HG03378 (cell line): ENCODE data around the gene FUCA1.
"Not testable (repeated sequence)": the region's sequence is repeated elsewhere in the genome, so short reads cannot be mapped to it uniquely, and the experiment has no call there.

ENCODE experiments used
- ATAC-seq: cut with Tn5 transposase; IDR thresholded peaks from one replicate; pipeline ENCODE4 v1.9.1; 2021; ENCODE audit warnings: mild to moderate bottlenecking, moderate library complexity; ENCODE audit not compliant: unreplicated experiment

The FUCA1 gene

DNA sequence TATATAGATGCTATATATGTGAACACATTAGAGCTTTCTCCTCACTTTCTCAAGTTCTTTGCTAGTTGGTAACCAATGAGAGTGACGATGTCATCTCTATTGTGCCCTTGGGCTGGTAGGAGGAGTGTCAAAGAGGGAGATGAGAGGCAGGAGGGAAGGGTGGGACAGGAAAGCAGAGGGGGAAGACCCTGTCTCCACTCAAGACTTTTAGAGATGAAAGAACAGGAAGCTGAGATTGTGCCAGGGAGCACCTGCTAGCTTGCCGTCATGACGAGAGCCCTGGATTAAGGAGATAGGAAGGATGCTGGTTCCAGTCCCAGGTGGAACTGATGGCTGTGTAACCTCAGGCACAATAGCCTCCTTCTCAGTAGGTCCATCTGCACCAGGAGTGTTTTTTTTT lies 28.4 kb upstream of the FUCA1 start:
- ATAC-seq = no peak

DNA sequence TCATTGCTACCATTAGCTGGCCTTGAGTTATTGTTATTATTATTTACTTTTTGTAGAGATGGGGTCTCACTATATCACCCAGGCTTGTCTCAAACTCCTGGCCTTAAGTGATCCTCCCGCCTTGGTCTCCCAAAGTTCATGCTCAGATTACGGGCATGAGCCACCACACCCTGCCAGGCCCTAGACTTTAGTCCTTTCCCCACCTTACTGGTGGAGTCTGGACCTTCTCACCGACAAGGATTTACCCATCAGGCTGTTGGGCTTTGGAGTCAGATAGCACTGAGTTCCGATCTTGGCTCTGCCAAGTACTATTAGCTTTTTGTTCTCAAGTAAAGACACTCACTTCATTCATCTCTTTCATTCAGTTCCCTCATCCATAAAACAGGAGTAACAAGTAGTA lies 27.9 kb upstream of the FUCA1 start:
- ATAC-seq = no peak

DNA sequence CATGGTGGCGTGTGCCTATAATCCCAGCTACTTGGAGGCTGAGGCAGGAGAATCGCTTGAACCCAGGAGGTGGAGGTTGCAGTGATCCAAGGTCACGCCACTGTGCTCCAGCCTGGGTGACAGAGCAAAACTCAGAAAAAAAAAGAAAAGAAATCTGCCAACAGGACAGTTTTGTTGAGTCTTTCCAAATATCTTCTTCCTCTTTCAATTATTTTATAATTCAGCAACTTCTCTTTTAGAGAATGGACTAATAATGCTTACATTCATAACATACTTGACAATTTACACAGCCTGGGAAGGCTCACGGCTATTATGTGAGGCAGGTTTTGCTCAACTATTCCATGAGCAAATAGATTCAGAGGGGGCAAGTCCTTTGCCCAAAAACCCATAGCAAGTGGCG lies 27.0 kb upstream of the FUCA1 start:
- ATAC-seq = no peak

DNA sequence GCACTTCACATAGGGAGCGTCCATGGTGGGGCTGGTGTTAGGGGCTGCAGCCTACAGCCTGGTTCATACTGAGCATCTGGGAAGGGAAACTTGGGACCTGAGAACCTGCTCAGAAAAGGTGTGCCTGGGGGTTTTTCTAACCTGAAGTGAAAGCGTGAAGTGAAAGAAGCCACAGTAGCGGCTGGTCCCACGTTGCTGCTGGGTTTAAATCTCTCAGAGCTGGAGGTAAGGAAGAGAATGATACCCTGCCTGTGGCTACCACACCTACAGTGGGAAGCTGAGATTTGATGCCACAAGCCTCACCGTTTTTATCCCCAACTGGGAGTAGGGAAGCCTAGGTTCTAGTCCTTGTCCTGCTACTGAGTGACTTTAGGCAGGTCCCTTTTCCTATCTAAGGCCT lies 21.0 kb upstream of the FUCA1 start:
- peak; percentile 44 for ATAC-seq

DNA sequence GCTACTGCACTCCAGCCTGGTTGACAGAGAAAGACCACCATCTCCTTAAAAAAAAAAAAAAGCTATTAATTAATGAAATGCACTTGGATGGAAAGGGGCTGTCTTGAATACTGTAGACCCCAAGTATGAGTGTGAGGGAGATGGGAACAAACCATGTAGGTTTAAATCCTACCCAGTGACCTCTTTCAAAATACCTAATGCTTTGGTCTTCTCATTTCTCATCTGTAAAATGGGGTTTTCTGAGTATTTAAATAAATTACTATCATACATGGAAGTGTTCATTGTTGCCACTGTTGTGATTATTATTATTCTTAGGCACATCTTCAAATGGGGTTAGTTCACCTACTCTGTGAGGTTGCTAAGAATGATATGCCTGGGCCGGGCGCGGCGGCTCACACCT lies 17.1 kb upstream of the FUCA1 start:
- no peak for ATAC-seq

DNA sequence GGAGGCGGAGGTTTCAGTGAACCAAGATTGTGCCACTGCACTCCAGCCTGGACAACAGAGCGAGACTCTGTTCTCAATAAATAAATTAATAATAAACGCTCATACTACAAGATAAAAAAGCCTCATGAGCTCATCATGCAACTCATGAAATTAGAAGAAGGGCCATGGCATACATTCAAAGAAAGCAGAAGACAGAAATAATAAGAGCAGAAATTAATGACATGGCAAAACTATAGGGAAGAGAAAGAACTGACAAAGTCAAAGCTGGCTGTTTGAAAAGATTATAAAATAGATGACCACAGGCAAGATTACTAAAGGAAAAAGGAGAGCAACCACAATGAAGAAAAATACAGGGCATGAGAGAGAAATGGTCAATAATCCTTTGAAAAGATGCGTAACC lies 14.7 kb upstream of the FUCA1 start:
- ATAC-seq = no peak

DNA sequence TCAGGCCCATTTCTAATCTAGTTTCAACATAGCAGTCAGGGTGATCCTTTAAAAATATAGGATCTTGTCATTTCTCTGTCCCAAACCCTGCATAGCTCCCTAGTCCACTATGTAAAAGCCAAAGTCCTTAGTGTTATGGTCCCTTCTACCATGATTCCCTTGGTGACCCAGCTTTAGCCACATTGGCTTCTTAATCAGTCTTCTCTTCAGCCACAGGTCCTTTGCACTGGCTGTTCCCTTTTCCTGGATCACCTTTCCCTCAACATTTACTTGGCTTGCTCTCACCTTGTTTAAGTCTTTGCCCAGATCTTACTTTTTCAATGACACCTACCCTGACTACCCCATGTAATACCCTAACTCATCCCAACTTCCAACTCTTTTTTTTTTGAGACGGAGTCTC lies 11.7 kb upstream of the FUCA1 start:
- ATAC-seq = no peak

DNA sequence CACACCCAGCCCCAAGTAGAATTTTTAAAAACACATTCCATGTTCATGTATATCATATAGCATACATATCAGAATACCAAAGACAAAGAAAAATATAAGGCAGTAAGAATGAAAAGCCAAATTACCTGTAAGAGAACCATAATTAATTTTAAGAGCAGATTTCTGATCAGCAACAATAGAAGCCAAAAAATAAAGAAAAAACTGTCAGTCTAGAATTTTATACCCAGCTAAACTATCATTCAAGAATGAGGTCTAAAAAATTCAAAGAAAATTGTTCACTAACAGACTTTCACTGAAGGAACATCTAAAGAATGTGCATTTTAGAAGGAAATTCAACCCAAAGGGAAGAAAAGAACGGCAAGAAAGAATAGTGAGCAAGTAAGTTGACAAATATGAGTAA lies 10.6 kb upstream of the FUCA1 start:
- no peak for ATAC-seq

DNA sequence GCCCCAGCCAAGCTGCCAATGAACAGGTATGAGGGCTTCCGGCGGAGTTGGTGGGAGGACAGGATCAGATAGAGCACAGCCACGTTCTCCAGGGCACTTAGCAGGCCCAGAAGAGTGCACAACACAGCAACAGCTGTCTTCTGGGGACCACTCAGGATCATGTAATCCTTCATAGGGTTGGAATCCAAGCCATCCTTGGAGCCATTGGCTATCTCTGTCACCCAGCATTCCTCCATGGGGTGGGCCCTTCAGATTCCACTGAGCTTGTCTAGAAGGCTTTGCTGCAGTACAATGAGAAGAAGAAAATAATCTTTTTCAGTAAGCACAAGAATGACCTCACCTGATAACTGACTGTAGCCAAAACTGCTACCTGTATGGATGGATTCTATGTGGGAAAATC lies 7.3 kb upstream of the FUCA1 start:
- no peak for ATAC-seq

DNA sequence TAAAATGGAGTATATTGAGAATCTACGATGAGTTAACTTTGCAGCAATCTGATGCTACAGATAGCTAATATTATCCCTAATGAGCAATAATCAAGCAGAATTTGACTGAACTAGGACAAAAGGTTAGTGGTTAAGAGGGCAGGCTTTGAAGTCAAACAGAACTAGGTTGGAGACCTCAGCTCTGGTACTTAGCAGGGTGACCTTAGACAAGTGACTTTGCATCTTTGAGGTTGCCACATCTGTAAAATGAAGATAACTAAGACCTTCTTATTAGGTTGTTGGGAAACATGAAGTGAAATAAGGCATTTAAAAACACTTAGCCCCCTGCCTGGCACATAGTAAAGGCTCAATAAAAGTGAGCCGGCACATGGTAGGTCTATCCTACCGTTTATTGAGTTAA lies 4.3 kb upstream of the FUCA1 start:
- no peak for ATAC-seq

DNA sequence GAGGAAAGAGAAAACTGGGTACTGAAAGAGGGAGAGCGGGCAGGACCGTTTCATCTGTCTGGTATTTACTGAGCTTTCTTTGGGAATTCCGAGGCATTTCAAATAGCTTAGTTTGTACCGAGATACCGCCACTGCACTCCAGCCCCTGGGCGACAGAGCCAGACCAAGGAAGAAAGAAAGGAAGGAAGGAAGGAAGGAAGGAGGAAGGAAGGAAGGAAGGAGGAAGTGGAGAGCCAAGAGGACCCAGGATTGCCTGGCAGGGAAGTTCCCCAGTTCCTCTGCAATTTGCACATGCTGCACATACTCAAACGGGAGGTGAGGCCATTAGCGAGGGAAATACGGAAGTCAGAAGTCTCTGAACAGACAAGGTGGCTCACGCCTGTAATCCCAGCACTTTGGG lies 961 bp upstream of the FUCA1 start:
- no peak for ATAC-seq

DNA sequence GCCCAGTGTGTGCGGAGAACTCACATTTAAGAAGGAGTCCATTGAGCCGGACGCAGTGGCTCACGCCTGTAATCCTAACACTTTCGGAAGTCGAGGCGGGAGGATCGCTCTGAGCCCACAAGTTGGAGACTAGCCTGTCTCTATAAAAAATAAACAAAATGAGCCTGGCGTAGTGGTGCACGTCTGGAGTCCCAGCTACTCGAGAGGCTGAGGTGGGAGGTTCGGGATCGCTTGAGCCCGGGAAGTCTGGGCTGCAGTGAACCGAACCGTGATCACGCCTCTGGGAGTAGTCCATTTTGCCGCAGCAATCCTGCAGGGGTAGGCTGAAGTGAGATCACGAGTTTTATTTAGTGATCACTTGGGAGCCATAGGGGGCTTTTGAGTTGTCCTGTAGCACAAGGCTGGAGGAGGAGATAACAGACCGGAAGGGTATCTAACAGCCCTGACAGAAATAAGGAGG lies 497 bp upstream of the FUCA1 start:
- peak; percentile 11 for ATAC-seq

DNA sequence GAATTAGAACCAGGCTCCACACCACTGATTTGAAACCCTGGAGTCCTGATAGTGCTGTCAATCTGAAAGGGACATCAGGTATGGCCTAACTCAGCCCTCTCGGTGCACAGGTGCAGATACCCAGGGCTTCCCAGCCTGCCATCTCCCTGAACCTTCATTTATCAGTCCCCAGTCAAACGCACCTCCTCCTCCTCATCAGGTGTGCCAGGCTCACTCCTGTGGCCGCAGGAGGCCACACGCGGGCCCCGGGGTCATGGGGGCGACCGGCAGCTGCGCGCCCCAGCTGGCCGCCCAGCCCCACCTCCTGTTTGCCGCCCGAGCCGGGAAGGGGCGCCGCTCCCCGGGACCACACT lies 572 bp downstream of the FUCA1 start:
- peak; percentile 5 for ATAC-seq

DNA sequence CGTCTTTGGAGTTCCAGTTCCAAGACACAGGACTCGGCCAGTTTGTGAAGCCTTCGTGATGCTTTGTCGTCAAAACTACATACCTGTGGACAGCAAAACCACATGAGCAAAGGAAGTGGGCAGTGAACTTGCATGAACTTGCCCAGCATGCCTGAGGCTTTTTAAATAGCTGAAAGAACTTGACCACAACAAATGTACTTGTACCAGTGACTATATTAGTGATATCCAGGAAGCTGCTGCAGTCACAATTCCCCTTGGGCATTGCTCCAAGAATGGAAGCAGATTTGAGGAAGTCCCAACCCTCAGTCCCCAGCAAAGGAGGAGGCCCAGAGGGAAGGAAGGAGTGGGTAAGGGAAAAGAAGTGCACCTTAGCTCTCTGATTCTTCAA lies 2.6 kb downstream of the FUCA1 start:
- ATAC-seq = no peak

DNA sequence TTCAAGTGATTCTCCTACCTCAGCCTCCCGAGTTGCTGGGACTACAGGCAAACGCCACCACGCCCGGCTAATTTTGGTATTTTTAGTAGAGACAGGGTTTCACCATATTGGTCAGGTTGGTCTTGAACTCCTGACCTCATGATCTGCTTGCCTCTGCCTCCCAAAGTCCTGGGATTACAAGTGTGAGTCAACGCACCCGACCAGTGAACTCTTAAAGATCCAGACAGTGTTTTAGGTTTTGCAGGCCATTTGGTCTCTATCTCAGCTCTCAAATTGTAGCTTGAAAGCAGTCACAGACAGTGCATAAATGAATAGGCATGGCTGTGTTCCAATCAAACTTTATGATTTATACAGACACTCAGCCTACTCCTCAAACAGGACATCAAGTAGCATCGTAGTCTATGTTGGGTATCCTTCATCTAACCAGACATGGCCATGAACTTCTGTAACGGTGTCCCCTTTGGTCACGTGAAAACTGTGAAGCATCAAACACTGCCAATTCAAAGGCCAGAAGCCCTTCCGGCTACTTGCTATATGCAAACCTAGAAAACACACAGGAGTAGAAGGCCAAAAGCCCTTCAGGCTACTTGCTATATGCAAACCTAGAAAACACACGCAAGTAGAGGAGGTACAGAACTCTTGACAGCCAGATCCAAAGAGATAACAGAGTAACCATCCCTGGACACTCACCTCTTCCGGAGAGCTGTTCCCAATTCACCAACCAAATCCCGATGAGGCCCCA lies 3.1 kb downstream of the FUCA1 start:
- ATAC-seq = no peak

DNA sequence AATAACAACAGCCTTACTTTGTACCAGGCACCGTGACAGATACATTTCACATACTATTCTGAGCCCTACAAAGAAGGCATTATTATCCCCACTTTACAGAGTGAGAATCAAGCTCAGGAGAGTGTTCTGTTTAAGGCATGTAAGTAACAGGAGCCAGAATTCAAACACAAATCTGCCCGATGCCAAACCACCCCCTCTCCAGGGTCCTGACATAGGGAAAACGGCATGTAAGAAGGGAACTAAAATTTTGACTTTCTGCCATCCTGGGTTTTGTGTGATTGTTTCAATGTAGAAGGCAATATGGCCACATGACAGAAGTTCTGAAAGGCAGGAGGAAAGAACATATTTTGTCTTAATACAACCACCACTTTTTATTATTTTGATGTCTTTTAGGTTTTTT lies 5.5 kb downstream of the FUCA1 start:
- no peak for ATAC-seq

DNA sequence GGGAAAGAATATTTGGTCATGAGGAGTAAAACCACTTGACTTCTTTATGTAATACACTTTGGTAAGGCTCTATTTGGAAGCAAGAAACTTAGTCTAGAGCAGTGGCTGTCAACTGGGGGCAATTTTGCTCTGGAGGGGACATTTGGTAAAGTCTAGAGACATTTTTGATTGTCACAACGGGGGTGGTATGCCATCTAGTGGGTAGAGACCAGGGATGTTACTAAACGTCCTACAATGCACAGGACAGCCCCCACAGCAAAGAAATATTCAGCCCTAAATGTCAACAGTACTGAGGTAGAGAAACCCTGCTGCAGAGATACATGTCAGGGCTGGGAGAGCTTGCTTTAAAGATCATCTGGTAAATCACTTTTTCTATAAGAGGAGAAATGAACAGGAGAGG lies 13.5 kb downstream of the FUCA1 start:
- ATAC-seq = no peak

DNA sequence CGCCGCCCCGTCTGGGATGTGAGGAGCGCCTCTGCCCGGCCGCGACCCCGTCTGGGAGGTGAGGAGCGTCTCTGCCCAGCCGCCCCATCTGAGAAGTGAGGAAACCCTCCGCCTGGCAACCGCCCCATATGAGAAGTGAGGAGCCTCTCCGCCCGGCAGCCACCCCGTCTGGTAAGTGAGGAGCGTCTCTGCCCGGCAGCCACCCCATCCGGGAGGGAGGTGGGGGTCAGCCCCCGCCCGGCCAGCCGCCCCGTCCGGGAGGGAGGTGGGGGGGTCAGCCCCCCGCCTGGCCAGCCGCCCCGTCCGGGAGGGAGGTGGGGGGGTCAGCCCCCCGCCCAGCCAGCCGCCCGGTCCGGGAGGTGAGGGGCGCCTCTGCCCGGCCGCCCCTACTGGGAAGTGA lies 15.0 kb downstream of the FUCA1 start:
- ATAC-seq = not testable (repeated sequence)

DNA sequence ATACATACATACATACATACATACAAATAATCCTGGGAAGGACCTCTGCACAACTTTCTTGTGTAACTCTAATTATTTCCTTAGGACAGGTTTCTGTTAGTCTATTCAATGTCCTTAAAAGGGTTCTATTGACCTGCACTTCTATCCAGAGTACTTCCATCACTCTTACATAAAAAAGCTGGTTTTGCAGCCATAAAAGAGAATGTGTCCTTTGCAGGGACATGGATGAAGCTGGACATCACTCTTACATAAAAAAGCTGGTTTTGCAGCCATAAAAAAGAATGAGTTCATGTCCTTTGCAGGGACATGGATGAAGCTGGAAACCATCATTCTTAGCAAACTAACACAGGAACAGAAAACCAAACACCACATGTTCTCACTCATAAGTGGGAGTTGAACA lies 16.7 kb downstream of the FUCA1 start:
- ATAC-seq = not testable (repeated sequence)

DNA sequence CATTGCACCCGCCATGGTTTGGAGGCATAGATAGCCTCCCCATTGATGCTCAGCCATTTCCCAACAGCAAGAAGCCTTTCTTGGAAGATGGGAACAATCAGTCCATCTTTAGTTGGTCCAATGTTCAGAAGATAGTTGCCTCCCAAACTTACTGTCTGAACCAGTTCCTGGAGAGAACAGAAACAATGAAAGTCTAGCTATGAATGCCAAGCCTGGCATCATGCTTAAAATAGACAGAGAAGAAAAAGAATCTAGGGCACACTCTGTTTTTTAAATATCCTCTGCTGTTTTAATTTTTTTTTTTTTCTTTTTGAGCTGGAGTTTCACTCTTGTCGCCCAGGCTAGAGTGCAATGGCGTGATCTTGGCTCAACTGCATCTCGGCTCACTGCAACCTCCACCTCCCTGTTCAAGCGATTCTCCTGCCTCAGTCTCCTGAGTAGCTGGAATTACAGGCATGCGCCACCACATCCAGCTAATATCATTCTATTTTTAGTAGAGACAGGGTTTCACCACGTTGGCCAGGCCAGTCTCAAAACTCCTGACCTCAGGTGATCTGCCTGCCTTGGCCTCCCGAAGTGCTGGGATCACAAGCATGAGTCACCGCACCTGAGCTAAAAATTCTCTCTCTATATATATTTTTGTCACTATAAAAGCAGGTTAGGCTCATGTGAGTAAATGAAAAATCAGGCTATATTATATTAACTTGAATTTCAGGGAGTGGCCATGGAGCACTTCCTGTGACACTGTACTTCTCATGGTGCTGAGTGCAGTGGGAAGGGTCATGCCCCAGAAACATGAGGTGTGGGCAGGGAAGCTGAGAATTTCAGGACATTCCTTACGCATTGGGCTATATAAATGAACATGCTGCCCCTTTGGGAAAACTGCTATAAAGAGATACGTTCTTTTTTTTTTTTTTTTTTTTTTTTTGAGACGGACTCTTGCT lies 19.1 kb downstream of the FUCA1 start:
- ATAC-seq = no peak

DNA sequence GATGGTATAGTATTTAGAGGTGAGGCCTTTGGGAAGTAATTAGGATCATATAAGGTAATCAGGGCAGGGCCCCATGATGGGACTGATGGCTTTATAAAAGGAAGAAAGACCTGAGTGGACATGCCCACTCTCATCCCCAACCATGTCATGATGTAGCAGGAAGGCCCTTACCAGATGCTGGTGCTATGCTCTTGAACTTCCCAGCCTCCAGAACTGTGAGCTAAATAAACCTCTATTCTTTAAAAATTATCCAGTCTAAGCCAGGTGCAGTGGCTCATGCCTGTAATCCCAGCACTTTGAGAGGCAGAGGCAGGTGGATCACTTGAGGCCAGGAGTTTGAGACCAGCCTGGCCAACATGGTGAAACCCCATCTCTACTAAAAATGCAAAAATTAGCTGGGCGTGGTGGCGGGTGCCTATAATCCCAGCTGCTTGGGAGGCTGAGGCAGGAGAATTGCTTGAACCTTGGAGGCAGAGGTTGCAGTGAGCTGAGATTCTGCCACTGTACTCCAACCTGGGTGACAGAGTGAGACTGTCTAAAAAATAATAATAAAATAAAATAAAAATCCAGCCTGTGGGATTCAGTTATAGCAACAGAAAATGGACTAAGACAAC lies 20.5 kb downstream of the FUCA1 start:
- ATAC-seq = not testable (repeated sequence)

DNA sequence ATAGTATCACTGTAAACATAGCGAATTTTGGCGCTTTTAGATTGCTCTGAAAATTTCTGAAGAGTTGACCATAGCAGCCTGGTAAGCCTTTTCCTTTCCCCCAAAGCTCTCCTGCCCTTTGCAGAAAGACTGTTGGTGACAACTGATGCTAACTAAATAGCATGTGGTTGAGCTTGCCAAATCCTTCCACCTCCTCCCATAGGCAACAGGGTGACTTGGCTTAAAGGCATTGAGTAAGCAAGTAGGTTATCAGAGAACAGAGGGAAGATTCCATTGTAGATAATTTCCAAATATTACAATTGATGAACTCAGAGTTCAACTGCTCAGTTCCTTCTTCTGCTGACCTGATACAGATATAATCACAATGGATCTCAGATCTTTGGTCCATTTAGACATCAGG lies 22.9 kb downstream of the FUCA1 start:
- no peak for ATAC-seq
